Upper lobe of left lung (tissue), 6 donors: Measurements from ENCODE around the gene AFAP1. TPM values are rescaled to one million over a fixed set of nuclear protein-coding genes. Genes with fewer than 3 reads are reported as not detected.

ENCODE experiments used
- ATAC-seq, 2 donors: fragments of 200-7000 bp; cut with Tn5 transposase; one replicate each; pipeline ENCODE4 v1.9.1; 2022; ENCODE audit warnings: mild to moderate bottlenecking in 2 of 2, moderate library complexity in 2 of 2; ENCODE audit not compliant: low FRiP score in 2 of 2
- DNase-seq, 2 donors: peaks; one replicate each; pipeline ENCODE4 v3.0.0-alpha.2; 2019 to 2020
- H3K27ac ChIP-seq, 4 donors: fragments of 200-600 bp; sonication (generic); one replicate each; pipeline ENCODE4 v1.5.1; 2016 to 2019
- H3K27me3 ChIP-seq, 4 donors: fragments of 200-600 bp; sonication (generic); one replicate each; pipeline ENCODE4 v1.5.1; 2017 to 2019
- H3K36me3 ChIP-seq, 4 donors: fragments of 200-600 bp; sonication (generic); one replicate each; pipeline ENCODE4 v1.5.1; 2016 to 2019
- H3K4me1 ChIP-seq, 4 donors: fragments of 200-600 bp; sonication (generic); one replicate each; pipeline ENCODE4 v1.5.1; 2018 to 2019
- H3K4me3 ChIP-seq, 4 donors: fragments of 200-600 bp; sonication (generic); one replicate each; pipeline ENCODE4 v1.5.1; 2017 to 2019; ENCODE audit warnings: mild to moderate bottlenecking in 2 of 4, moderate library complexity in 1 of 4
- H3K9me3 ChIP-seq, 4 donors: fragments of 200-600 bp; sonication (generic); one replicate each; pipeline ENCODE4 v1.5.1; 2018 to 2019
- EP300 ChIP-seq, 4 donors: sonication (generic); formaldehyde crosslinking; IDR thresholded peaks; one replicate each; pipeline ENCODE4 v1.5.1; 2017; ENCODE audit warnings: antibody characterized with exemption in 4 of 4, control low read depth in 2 of 4
- POLR2A ChIP-seq, 4 donors: fragments of 450-650 bp; IDR thresholded peaks; one replicate each; pipeline ENCODE4 v1.5.1; 2016 to 2017; ENCODE audit warnings: antibody characterized with exemption in 4 of 4, mild to moderate bottlenecking in 2 of 4
- POLR2AphosphoS5 ChIP-seq, 2 donors: sonication (generic); formaldehyde crosslinking; IDR thresholded peaks; one replicate each; pipeline ENCODE4 v1.5.1; 2017; ENCODE audit warnings: antibody characterized with exemption in 2 of 2
- WGBS, 2 donors: methylation state at CpG; one replicate each; pipeline ENCODE4 v1.1.5; 2017 to 2018; 5-methylcytosine and 5-hydroxymethylcytosine counted together
- total RNA-seq, 6 donors: library from RNA; depleted of rRNA in 4 of 6; stranded (reverse); fragments of >200 nt in 4 of 6; gene quantifications; one replicate each; pipeline versions ENCODE4 v1.1.0 to v1.2.1, GENCODE V29; 2016 to 2021
- TF ChIP-seq, protein P1 (sequence below), 6 experiments: fragments of 450-650 bp in 4 of 6; fragments of 200-600 bp in 2 of 6; sonication (generic) in 2 of 6; IDR thresholded peaks; one replicate each; pipeline ENCODE4 v1.5.1; 2016 to 2019; ENCODE audit warnings: antibody characterized with exemption in 6 of 6
- donor health status: DM: no; HTN: no; CAD: no; lungs with moderate emphysema.
- donor health status: DM: no; HTN: yes; CAD: no; lungs with severe emphysema.

Gene AFAP1
- total RNA-seq, 6 donors from 2014 or later, result 10.9 to 26.7 (median 19.2) TPM

DNA sequence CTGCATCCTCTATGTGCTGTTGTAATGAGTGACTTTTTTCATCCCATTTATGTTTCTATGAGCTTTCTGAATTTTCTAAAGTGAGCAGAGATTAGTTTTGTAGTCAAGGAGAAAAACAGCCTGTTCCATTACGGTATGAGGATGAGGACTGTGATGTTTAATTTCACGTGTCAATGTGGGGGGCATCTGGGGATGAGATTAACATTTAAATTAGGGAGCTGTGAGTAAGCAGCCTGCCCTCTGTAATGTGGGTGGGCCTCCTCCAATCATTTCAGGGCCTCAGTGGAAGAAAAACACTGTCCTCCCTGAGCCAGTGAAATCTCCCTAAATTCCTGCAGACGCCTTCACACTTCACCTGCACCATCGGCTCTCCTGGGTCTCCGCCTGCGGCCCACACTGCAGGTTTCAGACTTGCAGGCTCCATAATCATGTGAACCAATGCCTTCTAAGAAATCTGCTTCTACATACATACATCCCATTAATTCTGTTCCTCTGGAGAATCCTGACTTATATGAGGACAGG is 121.7 kb downstream of the AFAP1 start:
- 84 to 87% methylated on average over 6 of the region's 6 CpGs for WGBS, 2 donors
- no peak overlapping the region for H3K4me3 ChIP-seq
- DNase-seq (no peak), ATAC-seq (no peak)
- H3K27ac ChIP-seq, result no peak overlapping the region
- H3K4me1 ChIP-seq, result peaks cover 0 to 4% (median 1%) of the 10 kb centered on the region in 4 donors
- no peak for TF ChIP-seq POLR2A (IDR thresholded peaks at IDR 0.05)
- peaks cover 0 to 46% (median 5%) of the 10 kb centered on the region in 4 donors for H3K36me3 ChIP-seq
- no peaks in the 10 kb centered on the region for H3K9me3 ChIP-seq
- H3K27me3 ChIP-seq, result no peaks in the 10 kb centered on the region

DNA sequence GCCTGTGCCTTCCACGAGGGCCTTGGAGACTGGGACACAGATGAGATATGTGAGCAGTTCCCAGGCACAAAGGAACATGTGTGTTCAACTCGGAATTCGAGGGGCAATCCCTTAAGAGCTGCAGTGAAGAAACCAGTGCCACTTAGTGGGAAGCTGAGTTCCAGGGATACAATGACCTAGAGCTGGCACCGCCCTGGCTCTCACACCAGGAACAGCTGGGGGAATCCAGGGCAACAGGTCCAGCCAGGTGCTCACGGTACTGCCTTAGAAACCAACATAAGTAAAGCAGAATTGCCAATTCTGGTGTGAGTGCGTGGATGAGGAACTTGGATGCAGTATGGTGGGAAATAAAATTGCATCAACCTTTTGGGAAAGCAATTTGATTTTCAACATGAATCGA is 122.9 kb downstream of the AFAP1 start:
- no peak overlapping the region for H3K4me3 ChIP-seq
- DNase-seq, result peak in 1 of 2 donors; percentile 46
- TF ChIP-seq EP300 (IDR thresholded peaks at IDR 0.05) (no peak), POLR2AphosphoS5 (IDR thresholded peaks at IDR 0.05) (no peak), POLR2A (IDR thresholded peaks at IDR 0.05) (no peak)
- TF ChIP-seq, protein P1, sequence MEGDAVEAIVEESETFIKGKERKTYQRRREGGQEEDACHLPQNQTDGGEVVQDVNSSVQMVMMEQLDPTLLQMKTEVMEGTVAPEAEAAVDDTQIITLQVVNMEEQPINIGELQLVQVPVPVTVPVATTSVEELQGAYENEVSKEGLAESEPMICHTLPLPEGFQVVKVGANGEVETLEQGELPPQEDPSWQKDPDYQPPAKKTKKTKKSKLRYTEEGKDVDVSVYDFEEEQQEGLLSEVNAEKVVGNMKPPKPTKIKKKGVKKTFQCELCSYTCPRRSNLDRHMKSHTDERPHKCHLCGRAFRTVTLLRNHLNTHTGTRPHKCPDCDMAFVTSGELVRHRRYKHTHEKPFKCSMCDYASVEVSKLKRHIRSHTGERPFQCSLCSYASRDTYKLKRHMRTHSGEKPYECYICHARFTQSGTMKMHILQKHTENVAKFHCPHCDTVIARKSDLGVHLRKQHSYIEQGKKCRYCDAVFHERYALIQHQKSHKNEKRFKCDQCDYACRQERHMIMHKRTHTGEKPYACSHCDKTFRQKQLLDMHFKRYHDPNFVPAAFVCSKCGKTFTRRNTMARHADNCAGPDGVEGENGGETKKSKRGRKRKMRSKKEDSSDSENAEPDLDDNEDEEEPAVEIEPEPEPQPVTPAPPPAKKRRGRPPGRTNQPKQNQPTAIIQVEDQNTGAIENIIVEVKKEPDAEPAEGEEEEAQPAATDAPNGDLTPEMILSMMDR (IDR thresholded peaks at IDR 0.05), result no peak
- no peak for ATAC-seq
- no peaks in the 10 kb centered on the region for H3K9me3 ChIP-seq
- H3K4me1 ChIP-seq, result peaks cover 0 to 4% (median 1%) of the 10 kb centered on the region in 4 donors
- H3K27me3 ChIP-seq, result no peaks in the 10 kb centered on the region
- peaks cover 0 to 46% (median 5%) of the 10 kb centered on the region in 4 donors for H3K36me3 ChIP-seq
- H3K27ac ChIP-seq, result no peak overlapping the region
- 78 to 95% methylated on average over 5 to 7 of the region's 7 CpGs for WGBS, 2 donors

DNA sequence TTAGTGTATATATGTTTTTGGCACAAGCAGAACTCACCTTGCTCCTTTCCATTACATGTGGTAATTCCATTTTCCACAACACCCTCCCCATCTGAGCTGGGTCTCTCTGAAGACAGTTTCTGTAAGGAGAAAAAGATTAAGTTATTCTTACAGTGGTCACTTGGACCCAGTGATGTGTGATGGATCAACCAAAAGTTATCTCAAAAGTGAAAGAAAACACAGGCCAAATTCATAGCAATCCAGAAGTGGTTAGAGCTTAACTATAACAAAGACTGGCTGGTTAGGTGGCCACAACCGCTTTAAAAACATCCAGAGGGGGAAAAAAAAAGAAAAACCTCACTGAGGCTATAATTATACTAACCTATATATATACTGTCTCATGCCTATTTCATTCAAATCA is 123.7 kb downstream of the AFAP1 start:
- Histone ChIP-seq H3K9me3 (no peaks in the 10 kb centered on the region), H3K4me3 (no peak overlapping the region), H3K4me1 (peaks cover 4 to 7% (median 5%) of the 10 kb centered on the region in 4 donors), H3K27ac (no peak overlapping the region), H3K27me3 (no peaks in the 10 kb centered on the region), H3K36me3 (peaks cover 0 to 46% (median 5%) of the 10 kb centered on the region in 4 donors)
- ATAC-seq (no peak), DNase-seq (no peak)
- 81 to 88% methylated on average over 1 of the region's 1 CpG for WGBS, 2 donors
- TF ChIP-seq, protein P1 (IDR thresholded peaks at IDR 0.05), result no peak
- TF ChIP-seq POLR2AphosphoS5 (IDR thresholded peaks at IDR 0.05) (no peak), EP300 (IDR thresholded peaks at IDR 0.05) (no peak), POLR2A (IDR thresholded peaks at IDR 0.05) (no peak)

DNA sequence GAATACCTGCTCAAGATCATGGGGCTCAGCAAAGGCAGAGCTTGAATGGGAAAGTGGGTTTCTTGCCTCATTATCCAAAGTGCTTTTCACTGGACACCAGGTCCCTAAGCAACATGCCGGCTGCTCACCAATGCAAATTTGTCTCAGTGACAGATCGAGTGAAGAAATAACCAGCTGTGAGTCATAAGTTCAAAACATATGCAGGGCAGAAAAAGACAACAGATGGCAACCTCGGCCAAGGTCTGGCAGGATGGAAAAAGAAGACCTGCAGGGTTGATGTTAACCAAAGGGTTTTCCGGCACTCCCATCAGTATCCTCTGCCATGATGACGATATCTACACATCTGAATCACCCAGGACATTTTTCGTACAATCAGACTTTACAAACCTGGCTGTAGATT is 124.1 kb downstream of the AFAP1 start:
- Histone ChIP-seq H3K36me3 (peaks cover 0 to 46% (median 5%) of the 10 kb centered on the region in 4 donors), H3K27me3 (no peaks in the 10 kb centered on the region), H3K4me1 (peaks cover 4 to 8% (median 8%) of the 10 kb centered on the region in 4 donors), H3K4me3 (no peak overlapping the region), H3K9me3 (no peaks in the 10 kb centered on the region), H3K27ac (no peak overlapping the region)
- ATAC-seq, result no peak
- TF ChIP-seq POLR2A (IDR thresholded peaks at IDR 0.05) (no peak), EP300 (IDR thresholded peaks at IDR 0.05) (no peak), POLR2AphosphoS5 (IDR thresholded peaks at IDR 0.05) (peak in 1 of 2 donors; percentile 25)
- TF ChIP-seq, protein P1 (IDR thresholded peaks at IDR 0.05), result no peak
- WGBS, 2 donors, result 87 to 94% methylated on average over 6 of the region's 6 CpGs
- no peak for DNase-seq

DNA sequence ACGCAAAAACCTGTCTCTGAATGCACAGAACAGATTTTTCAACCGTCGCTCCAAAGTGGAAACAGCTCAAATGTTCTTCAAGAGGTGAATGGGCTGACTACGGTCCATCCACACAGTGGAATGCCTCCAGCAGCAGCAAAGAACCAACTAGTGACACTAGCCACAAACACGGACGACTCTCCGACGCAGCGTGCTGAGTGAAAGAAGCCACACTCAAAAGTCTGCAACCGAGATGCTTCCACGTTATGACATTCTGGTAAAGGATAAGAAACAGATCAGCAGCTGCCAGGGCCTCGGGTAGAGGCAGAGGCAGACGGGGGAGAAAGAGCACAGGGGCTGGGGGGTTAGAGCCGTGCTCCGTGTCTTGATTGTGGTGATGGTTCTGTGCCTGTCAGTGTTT is 125.2 kb downstream of the AFAP1 start:
- no peak overlapping the region for H3K27ac ChIP-seq
- 92 to 95% methylated on average over 15 of the region's 15 CpGs for WGBS, 2 donors
- TF ChIP-seq POLR2AphosphoS5 (IDR thresholded peaks at IDR 0.05) (no peak), EP300 (IDR thresholded peaks at IDR 0.05) (no peak), POLR2A (IDR thresholded peaks at IDR 0.05) (no peak)
- TF ChIP-seq, protein P1 (IDR thresholded peaks at IDR 0.05), result no peak
- H3K36me3 ChIP-seq, result peaks cover 0 to 46% (median 5%) of the 10 kb centered on the region in 4 donors
- ATAC-seq (no peak), DNase-seq (no peak)
- H3K27me3 ChIP-seq, result no peaks in the 10 kb centered on the region
- no peaks in the 10 kb centered on the region for H3K9me3 ChIP-seq
- H3K4me3 ChIP-seq, result no peak overlapping the region
- H3K4me1 ChIP-seq, result peaks cover 4 to 11% (median 8%) of the 10 kb centered on the region in 4 donors
